Measurements from ENCODE around the gene PDCD4.

Gene PDCD4

GRCh38 chr10:110827410-110827809 is 44.3 kb upstream of the PDCD4 start:
- DNase-seq (ENCODE audit: low read depth), result no peak
- no peak for TF ChIP-seq CTCF (IDR thresholded peaks at IDR 0.05; ENCODE audit: low read depth, low read length, missing control alignments)
- no peak overlapping the region for H3K4me3 ChIP-seq (ENCODE audit: low read depth, low read length)

GRCh38 chr10:110827875-110828274 is 43.9 kb upstream of the PDCD4 start:
- no peak for DNase-seq (ENCODE audit: low read depth)
- TF ChIP-seq CTCF (IDR thresholded peaks at IDR 0.05; ENCODE audit: low read depth, low read length, missing control alignments), result no peak
- H3K4me3 ChIP-seq (ENCODE audit: low read depth, low read length), result no peak overlapping the region

GRCh38 chr10:110828525-110828924 is 43.2 kb upstream of the PDCD4 start:
- TF ChIP-seq CTCF (IDR thresholded peaks at IDR 0.05; ENCODE audit: low read depth, low read length, missing control alignments), result no peak
- DNase-seq (ENCODE audit: low read depth), result no peak
- no peak overlapping the region for H3K4me3 ChIP-seq (ENCODE audit: low read depth, low read length)

GRCh38 chr10:110829721-110830410 is 41.9 kb upstream of the PDCD4 start:
- no peak for DNase-seq (ENCODE audit: low read depth)
- TF ChIP-seq CTCF (IDR thresholded peaks at IDR 0.05; ENCODE audit: low read depth, low read length, missing control alignments), result no peak
- no peak overlapping the region for H3K4me3 ChIP-seq (ENCODE audit: low read depth, low read length)

- no peak for DNase-seq (ENCODE audit: low read depth)
- TF ChIP-seq CTCF (IDR thresholded peaks at IDR 0.05; ENCODE audit: low read depth, low read length, missing control alignments), result no peak
- H3K4me3 ChIP-seq (ENCODE audit: low read depth, low read length), result no peak overlapping the region
These were observed 38.3 kb upstream of the PDCD4 start for GRCh38 chr10:110833234-110833940.

GRCh38 chr10:110833941-110834628 is 37.6 kb upstream of the PDCD4 start:
- DNase-seq (ENCODE audit: low read depth), result no peak
- H3K4me3 ChIP-seq (ENCODE audit: low read depth, low read length), result no peak overlapping the region
- no peak for TF ChIP-seq CTCF (IDR thresholded peaks at IDR 0.05; ENCODE audit: low read depth, low read length, missing control alignments)
